ENCODE results near the gene NPHP4. TPM values are rescaled to one million over a fixed set of nuclear protein-coding genes. Genes with fewer than 3 reads are reported as not detected.

Gene NPHP4
- total RNA-seq, 1 donor from 2014 or later = 8.8 TPM

GRCh38 chr1:5970610-5971273, 21.5 kb downstream of the NPHP4 start:
- no peak for TF ChIP-seq CTCF (conservative IDR thresholded peaks at IDR 0.05; ENCODE audit: low read depth, low read length)
- no peak for DNase-seq (ENCODE audit: low read depth)
- no peak overlapping the region for H3K4me3 ChIP-seq (ENCODE audit: low read depth, low read length)

- no peak for TF ChIP-seq CTCF (conservative IDR thresholded peaks at IDR 0.05; ENCODE audit: low read depth, low read length)
- no peak for DNase-seq (ENCODE audit: low read depth)
- H3K4me3 ChIP-seq (ENCODE audit: low read depth, low read length) = no peak overlapping the region
Measured at GRCh38 chr1:5969168-5969567, 23.1 kb downstream of the NPHP4 start.

GRCh38 chr1:5968161-5968736, 24.0 kb downstream of the NPHP4 start:
- DNase-seq (ENCODE audit: low read depth) = no peak
- no peak for TF ChIP-seq CTCF (conservative IDR thresholded peaks at IDR 0.05; ENCODE audit: low read depth, low read length)
- H3K4me3 ChIP-seq (ENCODE audit: low read depth, low read length) = no peak overlapping the region

- no peak for TF ChIP-seq CTCF (conservative IDR thresholded peaks at IDR 0.05; ENCODE audit: low read depth, low read length)
- no peak overlapping the region for H3K4me3 ChIP-seq (ENCODE audit: low read depth, low read length)
- no peak for DNase-seq (ENCODE audit: low read depth)
Measured at GRCh38 chr1:5967351-5968160, 24.7 kb downstream of the NPHP4 start.

GRCh38 chr1:5966543-5967205, 25.6 kb downstream of the NPHP4 start:
- DNase-seq (ENCODE audit: low read depth) = no peak
- H3K4me3 ChIP-seq (ENCODE audit: low read depth, low read length) = no peak overlapping the region
- no peak for TF ChIP-seq CTCF (conservative IDR thresholded peaks at IDR 0.05; ENCODE audit: low read depth, low read length)

- no peak for TF ChIP-seq CTCF (conservative IDR thresholded peaks at IDR 0.05; ENCODE audit: low read depth, low read length)
- DNase-seq (ENCODE audit: low read depth) = no peak
- no peak overlapping the region for H3K4me3 ChIP-seq (ENCODE audit: low read depth, low read length)
Measured at GRCh38 chr1:5965586-5966131, 26.6 kb downstream of the NPHP4 start.

Measured in epithelial cell of proximal tubule (primary cell).